ENCODE measurements around the gene GRID2.

Gene GRID2

DNA sequence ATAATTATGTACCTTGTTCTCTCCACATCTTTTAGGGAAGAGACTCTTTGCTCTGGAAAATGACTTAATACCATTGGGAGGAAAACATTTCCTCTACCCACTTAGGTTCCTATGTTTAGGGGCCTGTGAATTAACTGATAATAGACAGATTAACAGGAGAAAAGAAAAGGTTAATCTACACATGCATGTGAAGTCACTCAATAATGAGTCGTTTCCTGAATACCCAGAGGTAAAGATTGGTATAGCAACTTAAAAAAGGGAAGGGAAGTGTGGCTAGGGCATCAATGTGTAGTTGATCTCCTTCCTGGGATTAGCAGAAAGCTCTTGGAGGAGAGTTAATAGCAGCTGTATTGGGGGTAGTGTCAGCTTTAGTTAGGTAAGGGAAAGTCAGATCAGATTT, 1105.3 kb downstream of the GRID2 start:
- no peak overlapping the region for H3K4me3 Mint-ChIP-seq
- no peaks in the 10 kb centered on the region for H3K36me3 Mint-ChIP-seq
- H3K27ac Mint-ChIP-seq = no peak overlapping the region
- no peaks in the 10 kb centered on the region for H3K4me1 Mint-ChIP-seq
- no peak for ATAC-seq
- H3K27me3 Mint-ChIP-seq = no peaks in the 10 kb centered on the region
- H3K9me3 Mint-ChIP-seq = peaks cover 5% of the 10 kb centered on the region

DNA sequence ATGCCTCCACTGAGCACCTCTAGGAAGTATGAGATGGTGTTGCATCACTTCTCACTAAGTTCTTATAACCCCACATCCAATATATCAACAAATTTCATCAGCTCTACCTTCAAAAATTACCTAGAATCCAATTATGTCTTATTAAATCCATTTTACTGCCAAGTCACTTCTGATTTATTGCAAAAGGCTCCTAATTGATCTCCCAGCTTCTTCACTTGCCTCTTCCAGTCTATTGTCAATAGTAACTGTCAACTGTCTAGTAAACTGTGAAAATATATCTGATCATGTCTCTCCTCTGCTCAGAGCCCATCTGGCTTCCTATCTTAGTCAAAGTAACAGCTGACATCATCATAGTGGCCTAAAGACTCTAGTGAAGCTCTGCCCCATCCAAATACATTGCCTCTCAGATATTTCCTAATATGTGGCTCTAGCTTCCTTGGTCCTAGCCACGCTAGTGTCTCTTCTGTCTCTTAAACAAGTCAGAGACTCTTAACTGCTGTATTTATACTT, 1110.3 kb downstream of the GRID2 start:
- Mint-ChIP-seq H3K36me3 (no peaks in the 10 kb centered on the region), H3K9me3 (peaks cover 3% of the 10 kb centered on the region), H3K27me3 (no peaks in the 10 kb centered on the region), H3K27ac (no peak overlapping the region), H3K4me1 (no peaks in the 10 kb centered on the region), H3K4me3 (no peak overlapping the region)
- no peak for ATAC-seq

DNA sequence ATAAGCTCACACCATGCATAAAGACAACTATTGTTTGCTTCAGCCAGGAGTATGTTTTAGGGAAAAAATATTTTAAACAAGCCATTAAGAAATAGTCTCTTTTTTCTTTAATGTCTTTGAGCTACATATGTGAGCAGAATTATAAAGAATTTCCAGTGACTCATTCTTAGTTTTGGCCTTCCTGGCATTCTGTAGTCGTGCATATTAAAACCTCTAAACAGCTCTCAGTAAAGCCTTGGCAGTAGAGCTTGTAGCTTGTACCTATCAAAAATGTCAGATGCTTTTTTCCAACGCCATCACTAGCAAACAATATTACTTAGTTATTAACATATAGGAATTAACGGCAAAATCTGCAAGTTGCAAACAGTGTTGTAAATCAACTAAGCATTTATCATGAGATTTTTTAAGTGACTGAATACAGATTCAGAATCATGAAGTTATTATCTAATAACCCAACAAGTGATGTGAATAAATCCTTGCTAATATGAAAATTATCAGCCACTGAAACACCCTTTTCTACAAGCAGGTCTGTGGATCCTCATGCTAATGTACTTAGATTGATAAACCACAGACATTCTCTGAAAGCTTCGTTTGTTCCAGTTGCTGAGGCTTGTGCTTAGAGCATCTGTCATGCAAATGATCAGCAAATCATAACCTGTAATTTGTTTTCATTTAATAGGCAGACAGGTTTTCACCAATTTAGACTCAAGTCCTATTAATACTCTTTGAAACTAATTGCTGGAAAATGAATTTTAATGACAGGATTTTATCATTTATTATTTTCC, 1112.8 kb downstream of the GRID2 start:
- Mint-ChIP-seq H3K36me3 (no peaks in the 10 kb centered on the region), H3K4me1 (no peaks in the 10 kb centered on the region), H3K27me3 (no peaks in the 10 kb centered on the region), H3K9me3 (no peaks in the 10 kb centered on the region), H3K4me3 (no peak overlapping the region), H3K27ac (no peak overlapping the region)
- ATAC-seq = no peak

- no peak overlapping the region for H3K27ac Mint-ChIP-seq
- no peaks in the 10 kb centered on the region for H3K4me1 Mint-ChIP-seq
- no peaks in the 10 kb centered on the region for H3K36me3 Mint-ChIP-seq
- no peak for ATAC-seq
- H3K9me3 Mint-ChIP-seq = peaks cover 7% of the 10 kb centered on the region
- no peak overlapping the region for H3K4me3 Mint-ChIP-seq
- no peaks in the 10 kb centered on the region for H3K27me3 Mint-ChIP-seq
These were observed 1127.6 kb downstream of the GRID2 start for GRCh38 chr4:93431371-93431770.

GRCh38 chr4:93433840-93434239, 1130.1 kb downstream of the GRID2 start:
- no peaks in the 10 kb centered on the region for H3K4me1 Mint-ChIP-seq
- H3K4me3 Mint-ChIP-seq = no peak overlapping the region
- H3K27me3 Mint-ChIP-seq = no peaks in the 10 kb centered on the region
- no peak overlapping the region for H3K27ac Mint-ChIP-seq
- no peaks in the 10 kb centered on the region for H3K36me3 Mint-ChIP-seq
- peaks cover 7% of the 10 kb centered on the region for H3K9me3 Mint-ChIP-seq
- no peak for ATAC-seq

DNA sequence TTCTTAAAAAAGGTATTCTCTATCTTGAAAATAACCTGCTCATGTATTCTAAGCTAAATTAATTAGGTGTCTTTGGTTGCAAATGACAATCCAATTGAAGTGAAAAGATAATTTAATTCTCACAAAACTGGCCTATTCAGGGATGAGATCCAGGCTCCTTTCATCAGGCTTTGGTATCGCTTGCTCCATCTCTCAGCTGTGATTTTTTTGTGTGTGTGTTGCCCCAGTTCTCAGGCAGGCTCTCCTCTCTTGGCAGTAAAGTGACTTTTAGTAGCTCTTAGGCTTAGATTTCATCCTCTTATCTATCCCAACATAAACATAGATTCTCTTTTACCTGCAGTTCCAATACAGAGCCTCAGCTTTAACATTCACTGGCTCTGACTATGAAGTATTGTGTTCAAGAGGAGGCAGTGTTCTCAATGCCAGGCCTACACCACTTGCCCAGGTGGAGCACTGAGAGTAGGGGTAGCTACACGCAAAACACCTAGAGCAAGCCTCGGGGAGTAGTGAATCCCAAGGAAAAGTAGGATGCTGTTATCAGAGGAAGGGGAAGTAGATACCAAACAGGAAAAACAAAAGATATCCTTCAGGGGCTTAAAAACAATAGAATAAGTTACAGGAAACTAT, 1132.3 kb downstream of the GRID2 start:
- no peak for ATAC-seq

DNA sequence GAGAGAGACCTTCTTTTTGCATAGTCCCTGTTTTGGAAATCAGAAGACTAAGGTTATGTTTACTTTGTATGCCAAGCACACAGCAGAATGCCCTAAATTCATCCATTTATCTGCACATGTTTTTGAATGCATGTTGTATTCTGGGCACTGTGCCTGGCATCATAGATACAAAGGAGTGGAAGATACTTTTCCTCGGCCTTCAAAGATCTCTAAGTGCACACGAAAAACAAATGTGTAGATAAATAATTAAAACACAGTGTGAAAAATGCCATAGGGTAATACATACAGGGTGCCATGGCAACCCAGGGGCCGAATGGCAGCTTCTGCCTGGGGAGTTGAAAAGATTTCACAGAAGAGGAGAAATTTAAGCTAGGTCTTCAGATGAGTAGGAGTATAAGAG, 1134.2 kb downstream of the GRID2 start:
- Mint-ChIP-seq H3K36me3 (no peaks in the 10 kb centered on the region), H3K27me3 (no peaks in the 10 kb centered on the region), H3K27ac (no peak overlapping the region), H3K4me3 (no peak overlapping the region), H3K4me1 (no peaks in the 10 kb centered on the region), H3K9me3 (peaks cover 7% of the 10 kb centered on the region)
- no peak for ATAC-seq

More for the DNA sequence above, 1132.3 kb downstream of the GRID2 start:
- peaks cover 7% of the 10 kb centered on the region for H3K9me3 Mint-ChIP-seq
- no peaks in the 10 kb centered on the region for H3K4me1 Mint-ChIP-seq
- H3K27ac Mint-ChIP-seq = no peak overlapping the region
- H3K27me3 Mint-ChIP-seq = no peaks in the 10 kb centered on the region
- no peaks in the 10 kb centered on the region for H3K36me3 Mint-ChIP-seq
- H3K4me3 Mint-ChIP-seq = no peak overlapping the region

- Mint-ChIP-seq H3K36me3 (no peaks in the 10 kb centered on the region), H3K4me3 (no peak overlapping the region), H3K9me3 (peaks cover 3% of the 10 kb centered on the region), H3K27ac (no peak overlapping the region), H3K27me3 (no peaks in the 10 kb centered on the region), H3K4me1 (no peaks in the 10 kb centered on the region)
- ATAC-seq = no peak
These were observed 1141.1 kb downstream of the GRID2 start for GRCh38 chr4:93444860-93445259.

- Mint-ChIP-seq H3K27me3 (no peaks in the 10 kb centered on the region), H3K27ac (no peak overlapping the region), H3K4me1 (no peaks in the 10 kb centered on the region), H3K4me3 (no peak overlapping the region), H3K36me3 (no peaks in the 10 kb centered on the region), H3K9me3 (peaks cover 3% of the 10 kb centered on the region)
- ATAC-seq = no peak
These were observed 1142.3 kb downstream of the GRID2 start for GRCh38 chr4:93446038-93446437.

GRCh38 chr4:93448691-93449293, 1145.0 kb downstream of the GRID2 start:
- Mint-ChIP-seq H3K36me3 (no peaks in the 10 kb centered on the region), H3K4me3 (no peak overlapping the region), H3K9me3 (peaks cover 3% of the 10 kb centered on the region), H3K4me1 (no peaks in the 10 kb centered on the region), H3K27ac (no peak overlapping the region), H3K27me3 (no peaks in the 10 kb centered on the region)
- ATAC-seq = no peak

DNA sequence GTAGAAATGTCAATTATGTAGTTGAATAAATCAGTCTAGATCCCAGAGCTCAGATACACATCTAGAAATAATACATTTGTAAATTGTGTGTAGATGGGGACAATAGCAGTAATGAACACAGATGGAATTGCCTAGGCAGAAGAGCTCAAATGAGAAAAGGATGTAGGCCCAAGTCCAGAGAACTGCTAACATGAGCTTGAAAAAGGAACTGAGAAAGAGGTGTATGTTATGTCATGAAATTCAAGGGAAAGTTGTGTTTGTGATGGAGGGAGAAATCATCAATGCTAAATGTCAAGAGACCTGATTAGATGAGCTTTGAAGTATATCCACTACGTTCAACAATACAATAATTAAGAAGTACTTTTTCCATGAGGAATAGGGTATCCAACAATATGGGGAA, 1148.2 kb downstream of the GRID2 start:
- Mint-ChIP-seq H3K9me3 (peaks cover 3% of the 10 kb centered on the region), H3K4me1 (no peaks in the 10 kb centered on the region), H3K27me3 (no peaks in the 10 kb centered on the region), H3K27ac (no peak overlapping the region), H3K36me3 (no peaks in the 10 kb centered on the region), H3K4me3 (no peak overlapping the region)
- ATAC-seq = no peak

- no peak for ATAC-seq
- H3K4me3 Mint-ChIP-seq = no peak overlapping the region
- H3K27ac Mint-ChIP-seq = no peak overlapping the region
- H3K27me3 Mint-ChIP-seq = no peaks in the 10 kb centered on the region
- no peaks in the 10 kb centered on the region for H3K36me3 Mint-ChIP-seq
- H3K9me3 Mint-ChIP-seq = no peaks in the 10 kb centered on the region
- H3K4me1 Mint-ChIP-seq = no peaks in the 10 kb centered on the region
These were observed 1157.8 kb downstream of the GRID2 start for GRCh38 chr4:93461541-93461940.

DNA sequence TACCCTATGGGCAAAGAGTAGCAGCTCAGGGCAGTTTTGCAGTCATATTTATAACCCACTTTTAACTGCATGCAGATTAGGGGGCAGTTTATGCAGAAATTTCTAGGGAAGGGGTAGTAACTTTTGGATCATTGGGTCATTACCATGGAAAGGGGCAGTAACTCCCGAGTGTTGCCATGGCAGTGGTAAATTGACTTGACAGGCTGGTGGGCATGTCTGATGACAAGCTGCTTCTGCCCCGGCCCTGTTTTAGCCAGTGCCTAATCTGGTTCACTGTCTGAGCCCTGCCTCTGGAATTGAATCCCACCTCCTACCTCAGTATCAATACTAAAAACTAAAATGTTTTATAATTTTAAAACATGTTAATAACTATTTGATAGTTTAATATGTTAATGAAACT, 1162.7 kb downstream of the GRID2 start:
- Mint-ChIP-seq H3K9me3 (no peaks in the 10 kb centered on the region), H3K36me3 (no peaks in the 10 kb centered on the region), H3K27ac (no peak overlapping the region), H3K4me3 (no peak overlapping the region), H3K27me3 (no peaks in the 10 kb centered on the region), H3K4me1 (no peaks in the 10 kb centered on the region)
- ATAC-seq = no peak

- Mint-ChIP-seq H3K27ac (no peak overlapping the region), H3K4me3 (no peak overlapping the region), H3K9me3 (no peaks in the 10 kb centered on the region), H3K27me3 (no peaks in the 10 kb centered on the region), H3K36me3 (no peaks in the 10 kb centered on the region), H3K4me1 (no peaks in the 10 kb centered on the region)
- ATAC-seq = no peak
These were observed 1163.9 kb downstream of the GRID2 start for GRCh38 chr4:93467484-93468155.

DNA sequence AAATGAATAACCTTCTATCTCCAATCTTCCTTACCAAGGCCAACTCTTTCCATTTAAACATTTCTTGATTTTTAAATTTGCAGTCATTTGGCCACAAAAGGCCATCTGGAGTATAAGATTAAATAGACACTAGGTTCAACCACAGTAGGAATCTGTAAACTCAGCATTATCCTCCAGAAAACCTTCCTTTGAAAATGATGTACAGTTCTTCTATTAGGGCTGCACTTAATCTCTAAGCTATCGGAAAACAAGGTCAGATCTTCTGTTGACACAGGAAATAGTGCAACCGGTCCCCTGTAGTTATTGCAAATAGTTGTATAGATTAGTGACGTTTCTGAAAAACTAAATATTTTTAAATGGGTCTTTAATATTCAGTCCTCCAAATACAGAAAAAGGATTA, 1165.8 kb downstream of the GRID2 start:
- no peak for ATAC-seq
- no peaks in the 10 kb centered on the region for H3K27me3 Mint-ChIP-seq
- no peaks in the 10 kb centered on the region for H3K9me3 Mint-ChIP-seq
- H3K4me3 Mint-ChIP-seq = no peak overlapping the region
- H3K36me3 Mint-ChIP-seq = no peaks in the 10 kb centered on the region
- H3K27ac Mint-ChIP-seq = no peak overlapping the region
- no peaks in the 10 kb centered on the region for H3K4me1 Mint-ChIP-seq

Measured in stimulated activated memory B cell treated with anti-CD40 and anti-IgM and Interleukin-4, amounts not matched to agents 10 μg/mL and 1 μg/mL and 100 μg/mL, for 72 hours (primary cell).